GM21529 (cell line): ENCODE results near the gene PASK.

Source experiments
- ATAC-seq: cut with Tn5 transposase; IDR thresholded peaks from one replicate; pipeline ENCODE4 v1.9.1; 2021; ENCODE audit not compliant: unreplicated experiment

Gene PASK

GRCh38 chr2:241129086-241129871 lies 20.0 kb downstream of the PASK start:
- no peak for ATAC-seq

GRCh38 chr2:241128266-241128665 lies 21.0 kb downstream of the PASK start:
- no peak for ATAC-seq

GRCh38 chr2:241126771-241127202 lies 22.5 kb downstream of the PASK start:
- no peak for ATAC-seq

GRCh38 chr2:241126201-241126611 lies 23.1 kb downstream of the PASK start:
- no peak for ATAC-seq

GRCh38 chr2:241125626-241126025 lies 23.6 kb downstream of the PASK start:
- no peak for ATAC-seq

- no peak for ATAC-seq
These were observed 25.3 kb downstream of the PASK start for GRCh38 chr2:241123816-241124536.

- ATAC-seq, result no peak
These were observed 26.8 kb downstream of the PASK start for GRCh38 chr2:241122376-241123002.

- ATAC-seq, result no peak
These were observed 28.3 kb downstream of the PASK start for GRCh38 chr2:241121008-241121407.

- no peak for ATAC-seq
These were observed 28.8 kb downstream of the PASK start for GRCh38 chr2:241120440-241120839.

GRCh38 chr2:241118737-241119505 lies 30.4 kb downstream of the PASK start:
- no peak for ATAC-seq

GRCh38 chr2:241116606-241117560 lies 32.4 kb downstream of the PASK start:
- no peak for ATAC-seq

GRCh38 chr2:241115361-241115760 lies 33.9 kb downstream of the PASK start:
- ATAC-seq, result no peak

GRCh38 chr2:241114836-241115235 lies 34.4 kb downstream of the PASK start:
- ATAC-seq, result no peak

GRCh38 chr2:241112592-241112991 lies 36.7 kb downstream of the PASK start:
- ATAC-seq, result no peak

- no peak for ATAC-seq
These were observed 37.2 kb downstream of the PASK start for GRCh38 chr2:241112046-241112445.

- ATAC-seq, result peak; percentile 55
These were observed 37.8 kb downstream of the PASK start for GRCh38 chr2:241111440-241111805.

GRCh38 chr2:241110607-241111439 lies 38.4 kb downstream of the PASK start:
- peak; percentile 43 for ATAC-seq

GRCh38 chr2:241110089-241110606 lies 39.1 kb downstream of the PASK start:
- ATAC-seq, result no peak
